CD4-positive, alpha-beta T cell treated with Interleukin-2 at 100 ng/mL for 4 hours (primary cell): ENCODE results near the gene RASSF1.

Experiments used
- DNase-seq: peaks from one replicate; pipeline ENCODE4 v3.0.0-alpha.2; 2020; ENCODE audit warnings: low spot score

Gene RASSF1

GRCh38 chr3:50340448-50341329 is at the start of gene RASSF1:
TSS of gene RASSF1 (minus strand) at chr3:50340836. CDS start at chr3:50340805, 31 bp downstream.
- DNase-seq: peak; percentile 51

GRCh38 chr3:50389414-50389767 is 48.8 kb upstream of the RASSF1 start:
- DNase-seq: no peak

GRCh38 chr3:50388720-50389413 is 48.2 kb upstream of the RASSF1 start:
- no peak for DNase-seq

GRCh38 chr3:50388016-50388719 is 47.5 kb upstream of the RASSF1 start:
- no peak for DNase-seq

- DNase-seq: no peak
Measured at GRCh38 chr3:50385754-50386153, 45.1 kb upstream of the RASSF1 start.

- DNase-seq: no peak
Measured at GRCh38 chr3:50383750-50384149, 43.1 kb upstream of the RASSF1 start.

GRCh38 chr3:50382722-50383121 is 42.1 kb upstream of the RASSF1 start:
- DNase-seq: no peak

GRCh38 chr3:50381383-50381782 is 40.7 kb upstream of the RASSF1 start:
- no peak for DNase-seq

- DNase-seq: no peak
Measured at GRCh38 chr3:50380405-50381085, 39.9 kb upstream of the RASSF1 start.

GRCh38 chr3:50378757-50379156 is 38.1 kb upstream of the RASSF1 start:
- DNase-seq: no peak

- DNase-seq: no peak
Measured at GRCh38 chr3:50378024-50378423, 37.4 kb upstream of the RASSF1 start.

- no peak for DNase-seq
Measured at GRCh38 chr3:50375258-50375931, 34.8 kb upstream of the RASSF1 start.

- no peak for DNase-seq
Measured at GRCh38 chr3:50374363-50375257, 34.0 kb upstream of the RASSF1 start.

- DNase-seq: no peak
Measured at GRCh38 chr3:50373146-50374051, 32.8 kb upstream of the RASSF1 start.

GRCh38 chr3:50372349-50372748 is 31.7 kb upstream of the RASSF1 start:
- no peak for DNase-seq

GRCh38 chr3:50371133-50371685 is 30.6 kb upstream of the RASSF1 start:
- DNase-seq: no peak

- no peak for DNase-seq
Measured at GRCh38 chr3:50370594-50370993, 30.0 kb upstream of the RASSF1 start.

- DNase-seq: no peak
Measured at GRCh38 chr3:50369012-50369670, 28.5 kb upstream of the RASSF1 start.

- no peak for DNase-seq
Measured at GRCh38 chr3:50365842-50366220, 25.2 kb upstream of the RASSF1 start.
